GM13977 (cell line): Measurements from ENCODE around the gene MPDZ.

Source experiments
- DNase-seq: peaks from one replicate; pipeline ENCODE4 v3.0.0; 2012; ENCODE audit warnings: low spot score
- in situ Hi-C: fragments of 300-500 bp; cut with MboI; formaldehyde crosslinking; loops from one replicate; pipeline ENCODE4 v1.12.0; 2022; ENCODE audit warnings: low sequenced_read_pairs, low pct_unique_long_range_greater_than_20kb, mixed read lengths, inconsistent platforms; ENCODE audit not compliant: unreplicated experiment
- TF ChIP-seq, protein P1 (sequence below): IDR thresholded peaks from 2 replicates; pipeline ENCODE4 v1.5.1; 2012; ENCODE audit warnings: mild to moderate bottlenecking, control low read depth; ENCODE audit not compliant: insufficient read depth; ENCODE audit errors: extremely low read depth, missing control alignments

Gene MPDZ

DNA sequence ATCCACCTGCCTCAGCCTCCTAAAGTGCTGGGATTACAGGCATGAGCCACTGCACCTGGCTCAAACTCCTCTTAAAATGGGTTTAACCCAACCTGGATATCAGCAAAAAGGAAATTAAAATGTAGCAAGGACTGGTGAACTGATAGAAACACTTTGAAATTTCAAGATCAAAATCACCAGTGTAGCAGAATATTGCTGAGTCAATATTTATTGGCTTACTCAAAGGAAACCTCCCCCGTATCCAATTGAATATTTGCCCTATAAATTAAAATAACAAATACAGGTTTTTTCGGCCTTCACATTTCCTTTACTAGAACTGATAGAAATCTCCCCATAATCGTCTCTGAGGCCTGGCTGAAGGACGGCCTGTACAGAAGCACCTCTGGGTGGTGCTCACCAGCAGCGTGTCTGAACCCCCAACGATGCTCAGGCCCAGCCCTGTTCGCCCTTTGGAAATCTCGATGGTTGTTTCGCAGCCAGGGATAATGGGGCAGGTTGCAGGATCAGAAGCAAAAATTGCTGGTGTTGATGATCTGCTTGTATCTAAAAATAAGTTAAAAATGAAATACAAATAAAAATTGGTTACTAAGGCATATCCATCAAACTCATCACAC, 156.6 kb downstream of the MPDZ start:
- no peak for DNase-seq
- TF ChIP-seq, protein P1, sequence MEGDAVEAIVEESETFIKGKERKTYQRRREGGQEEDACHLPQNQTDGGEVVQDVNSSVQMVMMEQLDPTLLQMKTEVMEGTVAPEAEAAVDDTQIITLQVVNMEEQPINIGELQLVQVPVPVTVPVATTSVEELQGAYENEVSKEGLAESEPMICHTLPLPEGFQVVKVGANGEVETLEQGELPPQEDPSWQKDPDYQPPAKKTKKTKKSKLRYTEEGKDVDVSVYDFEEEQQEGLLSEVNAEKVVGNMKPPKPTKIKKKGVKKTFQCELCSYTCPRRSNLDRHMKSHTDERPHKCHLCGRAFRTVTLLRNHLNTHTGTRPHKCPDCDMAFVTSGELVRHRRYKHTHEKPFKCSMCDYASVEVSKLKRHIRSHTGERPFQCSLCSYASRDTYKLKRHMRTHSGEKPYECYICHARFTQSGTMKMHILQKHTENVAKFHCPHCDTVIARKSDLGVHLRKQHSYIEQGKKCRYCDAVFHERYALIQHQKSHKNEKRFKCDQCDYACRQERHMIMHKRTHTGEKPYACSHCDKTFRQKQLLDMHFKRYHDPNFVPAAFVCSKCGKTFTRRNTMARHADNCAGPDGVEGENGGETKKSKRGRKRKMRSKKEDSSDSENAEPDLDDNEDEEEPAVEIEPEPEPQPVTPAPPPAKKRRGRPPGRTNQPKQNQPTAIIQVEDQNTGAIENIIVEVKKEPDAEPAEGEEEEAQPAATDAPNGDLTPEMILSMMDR: no peak
- in situ Hi-C loops: no loop called here

DNA sequence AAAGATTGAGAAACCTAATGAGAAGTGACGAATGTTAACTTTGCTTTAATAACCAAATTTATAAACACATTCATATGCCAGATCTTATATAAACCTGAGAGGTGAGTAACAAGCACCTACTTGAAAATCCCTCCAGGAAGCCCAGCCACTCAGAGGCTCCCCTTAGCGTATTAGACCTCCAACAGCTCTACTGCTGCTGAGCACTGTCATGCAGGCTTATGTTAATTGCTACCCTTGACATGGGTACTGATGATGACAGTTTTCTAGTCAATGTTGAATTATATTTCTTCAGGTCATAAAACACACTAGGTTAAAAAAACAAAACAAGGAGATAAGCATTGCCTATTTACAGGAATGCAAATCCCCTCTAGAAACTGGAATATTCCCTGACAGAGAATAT, 161.2 kb downstream of the MPDZ start:
- in situ Hi-C loops: no loop called here
- no peak for DNase-seq
- TF ChIP-seq, protein P1: no peak

DNA sequence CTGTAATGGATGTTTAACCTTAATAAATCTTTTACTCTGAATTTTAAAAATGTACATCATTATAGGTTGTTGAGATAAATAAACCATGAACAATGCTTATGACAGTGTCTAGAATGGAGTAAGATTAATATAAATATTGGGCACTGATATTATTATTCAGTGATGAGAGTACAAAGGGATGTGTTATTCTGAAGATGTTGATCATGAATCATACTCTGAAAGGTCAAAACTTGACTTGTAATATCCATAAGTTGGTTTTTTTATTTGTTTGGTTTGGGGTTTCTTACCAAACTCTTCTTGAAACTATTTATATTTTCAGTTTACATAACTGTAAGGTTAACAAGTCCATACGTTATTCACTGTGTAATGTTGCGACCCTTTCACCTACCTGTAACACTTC, 163.2 kb downstream of the MPDZ start:
- in situ Hi-C loops: no loop called here
- DNase-seq: no peak
- TF ChIP-seq, protein P1: no peak

DNA sequence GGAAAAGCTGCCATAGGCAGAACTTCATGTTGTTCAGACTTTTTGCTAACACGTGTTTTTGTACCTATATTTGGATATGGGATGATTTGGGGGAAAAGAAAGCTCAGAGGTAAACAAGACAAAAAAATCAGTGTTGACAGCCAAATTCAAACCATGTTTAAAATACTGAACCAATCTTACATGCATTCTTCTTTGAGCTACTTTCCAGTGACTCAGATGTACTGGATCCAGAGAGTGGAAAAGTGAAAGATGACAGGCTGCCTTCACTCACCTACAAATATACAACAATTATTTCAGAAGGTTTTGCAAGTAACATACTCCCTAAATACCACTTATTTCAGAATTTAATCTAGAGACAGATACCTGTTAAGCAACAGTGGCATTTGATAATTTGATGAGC, 165.7 kb downstream of the MPDZ start:
- DNase-seq: no peak
- in situ Hi-C loops: no loop called here
- TF ChIP-seq, protein P1: no peak

DNA sequence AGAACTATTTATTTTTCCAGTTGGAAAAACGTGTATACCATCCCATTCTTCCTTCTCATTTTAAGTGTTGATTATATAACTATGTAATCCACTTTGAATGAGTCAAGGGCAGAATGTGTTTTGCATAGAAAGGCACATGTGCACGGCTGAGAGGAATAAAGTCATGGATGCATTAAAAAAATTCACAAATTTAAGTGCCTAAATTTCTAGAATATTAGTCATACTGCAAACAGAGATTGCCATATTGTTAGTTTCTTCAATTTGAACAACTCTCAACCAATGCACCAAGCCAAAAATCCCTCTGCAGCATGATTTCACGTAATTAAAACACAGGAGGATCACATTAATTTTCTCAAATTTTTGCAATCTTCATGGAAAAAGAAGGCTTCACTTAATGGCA, 166.3 kb downstream of the MPDZ start:
- in situ Hi-C loops: no loop called here
- TF ChIP-seq, protein P1: no peak
- DNase-seq: no peak

DNA sequence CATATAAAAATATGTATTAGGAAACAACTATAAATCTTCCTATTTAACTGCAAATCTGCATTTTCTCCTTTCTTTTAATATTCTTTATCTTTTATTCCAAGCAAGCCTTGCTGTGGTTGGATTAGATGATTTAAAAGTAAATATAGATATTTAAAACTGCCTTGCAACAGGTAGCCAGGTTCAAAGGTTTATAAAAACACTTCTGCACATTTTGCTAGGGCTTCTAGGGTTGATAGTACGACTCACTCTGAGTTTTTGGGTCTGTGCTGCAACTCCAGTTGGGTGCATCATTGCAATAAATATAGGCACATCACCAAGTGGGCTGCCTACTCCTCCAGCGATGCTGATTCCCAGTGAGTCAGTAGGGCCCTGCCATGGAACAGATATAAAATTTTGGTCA, 167.7 kb downstream of the MPDZ start:
- no peak for DNase-seq
- in situ Hi-C loops: no loop called here
- TF ChIP-seq, protein P1: no peak
